ENCODE results near the gene CTTN. TPM values are rescaled to one million over a fixed set of nuclear protein-coding genes. Genes with fewer than 3 reads are reported as not detected.
A peak's percentile ranks its signal among the peaks of the same experiment; 100 is the strongest.

Gene CTTN
- total RNA-seq, 4 donors from 2014 or later, result 261 to 536 (median 402) TPM

DNA sequence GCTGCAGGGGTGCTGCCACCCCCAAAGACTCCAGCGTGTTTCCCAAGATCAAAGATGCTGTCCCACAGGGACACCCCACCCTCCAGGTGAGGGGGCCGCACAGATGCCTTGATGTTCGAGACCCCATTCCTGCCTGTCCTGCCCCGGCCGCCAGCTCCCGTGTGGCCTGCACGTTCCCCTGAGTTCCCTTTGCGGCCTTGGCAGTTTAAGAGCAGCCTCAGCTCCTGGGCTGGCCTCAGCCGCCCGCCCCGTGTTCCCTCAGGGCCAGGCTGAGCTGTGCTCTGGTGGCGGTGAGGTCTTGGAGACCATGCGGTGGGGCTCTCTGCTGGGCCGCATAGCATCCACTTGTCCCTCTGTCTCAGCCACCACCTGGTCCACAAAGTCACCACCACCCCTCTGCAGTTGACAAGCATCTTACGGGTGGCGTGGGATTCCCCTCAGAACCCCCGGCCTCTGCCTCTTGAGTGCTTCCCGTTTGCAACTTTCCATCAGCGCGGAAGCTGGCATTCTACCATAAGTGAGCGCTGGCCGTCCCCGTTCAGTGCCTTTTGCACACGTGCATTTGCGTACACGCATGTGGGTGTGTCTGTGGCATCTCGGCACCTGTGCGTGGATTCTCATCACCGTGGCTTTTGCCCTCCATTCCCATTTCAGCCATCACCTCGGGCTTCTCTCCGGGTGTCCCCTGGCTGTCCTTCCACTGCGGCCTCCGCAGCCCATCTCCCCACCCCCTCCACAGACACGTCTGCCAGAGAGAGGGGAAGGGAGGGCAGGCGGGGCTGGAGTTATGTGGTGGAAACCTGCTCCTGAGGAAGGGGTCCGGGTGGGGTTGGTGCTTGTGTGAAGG, 35.9 kb downstream of the CTTN start:
- no peak for TF ChIP-seq POLR2A (IDR thresholded peaks at IDR 0.05)
- TF ChIP-seq, protein P1, sequence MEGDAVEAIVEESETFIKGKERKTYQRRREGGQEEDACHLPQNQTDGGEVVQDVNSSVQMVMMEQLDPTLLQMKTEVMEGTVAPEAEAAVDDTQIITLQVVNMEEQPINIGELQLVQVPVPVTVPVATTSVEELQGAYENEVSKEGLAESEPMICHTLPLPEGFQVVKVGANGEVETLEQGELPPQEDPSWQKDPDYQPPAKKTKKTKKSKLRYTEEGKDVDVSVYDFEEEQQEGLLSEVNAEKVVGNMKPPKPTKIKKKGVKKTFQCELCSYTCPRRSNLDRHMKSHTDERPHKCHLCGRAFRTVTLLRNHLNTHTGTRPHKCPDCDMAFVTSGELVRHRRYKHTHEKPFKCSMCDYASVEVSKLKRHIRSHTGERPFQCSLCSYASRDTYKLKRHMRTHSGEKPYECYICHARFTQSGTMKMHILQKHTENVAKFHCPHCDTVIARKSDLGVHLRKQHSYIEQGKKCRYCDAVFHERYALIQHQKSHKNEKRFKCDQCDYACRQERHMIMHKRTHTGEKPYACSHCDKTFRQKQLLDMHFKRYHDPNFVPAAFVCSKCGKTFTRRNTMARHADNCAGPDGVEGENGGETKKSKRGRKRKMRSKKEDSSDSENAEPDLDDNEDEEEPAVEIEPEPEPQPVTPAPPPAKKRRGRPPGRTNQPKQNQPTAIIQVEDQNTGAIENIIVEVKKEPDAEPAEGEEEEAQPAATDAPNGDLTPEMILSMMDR (IDR thresholded peaks at IDR 0.05), result no peak
- Histone ChIP-seq H3K36me3 (peaks cover 0 to 78% (median 0%) of the 10 kb centered on the region in 3 donors), H3K27me3 (no peaks in the 10 kb centered on the region), H3K4me1 (no peaks in the 10 kb centered on the region), H3K9me3 (no peaks in the 10 kb centered on the region), H3K4me3 (no peak overlapping the region), H3K27ac (no peak overlapping the region)
- DNase-seq, result peak in 1 of 3 donors; percentile 41

DNA sequence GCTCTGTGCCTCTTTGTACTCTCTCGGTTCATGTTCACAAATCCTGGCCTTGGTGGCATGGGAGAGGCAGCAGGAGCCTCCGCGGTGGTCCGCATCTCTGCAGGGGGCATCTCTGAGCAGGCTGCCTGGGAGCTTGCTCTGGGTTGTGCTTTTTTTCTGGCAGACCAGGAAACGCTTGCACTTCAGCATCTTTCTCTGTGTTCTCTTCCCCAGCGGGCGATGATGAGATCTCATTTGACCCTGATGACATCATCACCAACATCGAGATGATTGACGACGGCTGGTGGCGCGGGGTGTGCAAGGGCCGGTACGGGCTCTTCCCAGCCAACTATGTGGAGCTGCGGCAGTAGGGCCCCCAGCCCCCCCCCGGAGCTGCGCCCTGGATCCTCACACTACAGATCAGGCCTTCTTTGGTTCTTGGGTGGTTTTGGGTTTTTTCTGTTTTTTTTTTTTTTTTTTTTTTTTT, 36.5 kb downstream of the CTTN start:
- no peak overlapping the region for H3K4me3 ChIP-seq
- no peaks in the 10 kb centered on the region for H3K9me3 ChIP-seq
- H3K27me3 ChIP-seq, result no peaks in the 10 kb centered on the region
- DNase-seq, result no peak
- H3K4me1 ChIP-seq, result no peaks in the 10 kb centered on the region
- H3K36me3 ChIP-seq, result peaks cover 0 to 71% (median 0%) of the 10 kb centered on the region in 3 donors
- TF ChIP-seq POLR2A (IDR thresholded peaks at IDR 0.05), result no peak
- TF ChIP-seq, protein P1 (IDR thresholded peaks at IDR 0.05), result no peak
- H3K27ac ChIP-seq, result no peak overlapping the region

DNA sequence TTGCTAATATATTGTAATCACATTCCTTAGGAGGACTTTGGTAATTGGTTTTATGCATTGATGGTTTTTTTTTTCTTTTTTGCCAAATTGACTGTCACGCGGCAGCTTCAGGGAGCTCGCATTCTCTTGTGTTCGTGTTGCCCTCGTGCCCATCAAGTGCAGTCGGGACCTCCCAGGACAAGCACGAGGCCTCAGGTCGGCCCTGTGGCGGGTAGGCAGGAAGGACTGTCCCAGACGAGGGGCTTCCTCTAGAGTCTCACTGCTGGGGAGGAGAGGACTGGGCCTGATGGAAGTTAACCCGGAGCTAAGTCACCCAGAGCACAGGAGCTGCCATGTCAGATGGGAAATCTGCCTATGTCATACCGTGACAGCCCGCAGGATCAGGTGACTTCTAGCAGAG, 37.0 kb downstream of the CTTN start:
- H3K4me1 ChIP-seq, result no peaks in the 10 kb centered on the region
- TF ChIP-seq, protein P1 (IDR thresholded peaks at IDR 0.05), result no peak
- TF ChIP-seq POLR2A (IDR thresholded peaks at IDR 0.05), result no peak
- H3K9me3 ChIP-seq, result no peaks in the 10 kb centered on the region
- H3K36me3 ChIP-seq, result peaks cover 0 to 66% (median 0%) of the 10 kb centered on the region in 3 donors
- no peaks in the 10 kb centered on the region for H3K27me3 ChIP-seq
- H3K4me3 ChIP-seq, result no peak overlapping the region
- no peak overlapping the region for H3K27ac ChIP-seq
- no peak for DNase-seq

DNA sequence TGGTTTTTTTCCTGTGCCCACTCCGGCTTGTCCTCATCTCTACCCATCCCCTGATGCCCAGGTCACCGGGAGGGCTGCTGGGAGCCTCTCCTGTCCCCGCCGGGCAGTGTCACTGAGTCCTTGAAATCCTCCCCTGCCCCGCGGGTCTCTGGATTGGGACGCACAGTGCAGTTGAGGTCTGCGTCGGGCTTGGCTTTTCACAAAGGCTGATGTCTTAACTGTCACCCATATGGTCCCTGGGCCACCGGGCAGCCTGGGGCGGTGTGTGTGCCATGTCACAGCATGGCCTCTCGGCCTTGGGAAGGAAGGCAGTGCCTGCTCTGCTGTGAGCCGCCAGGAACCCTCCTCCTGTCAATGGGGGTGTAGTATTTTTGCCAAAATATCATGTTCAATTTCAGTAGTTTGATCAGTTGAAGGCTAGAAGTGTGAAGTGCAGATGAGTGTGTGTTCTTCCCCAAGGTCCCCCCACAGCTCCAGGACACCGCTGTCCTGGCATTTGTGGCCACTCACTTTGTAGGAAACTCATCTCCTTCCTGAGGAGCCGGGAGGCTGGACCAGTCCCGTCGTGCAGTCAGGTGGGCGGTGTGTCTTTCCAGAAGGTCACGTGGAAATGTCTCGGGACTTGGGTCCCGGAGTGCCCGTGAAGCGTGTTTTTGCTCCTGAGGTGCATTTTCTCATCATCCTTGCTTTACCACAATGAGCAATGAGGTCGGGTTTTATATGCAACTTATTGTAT, 37.6 kb downstream of the CTTN start:
- no peaks in the 10 kb centered on the region for H3K9me3 ChIP-seq
- H3K4me1 ChIP-seq, result no peaks in the 10 kb centered on the region
- peaks cover 0 to 61% (median 0%) of the 10 kb centered on the region in 3 donors for H3K36me3 ChIP-seq
- DNase-seq, result no peak
- no peak for TF ChIP-seq POLR2A (IDR thresholded peaks at IDR 0.05)
- TF ChIP-seq, protein P1 (IDR thresholded peaks at IDR 0.05), result no peak
- H3K27me3 ChIP-seq, result no peaks in the 10 kb centered on the region
- no peak overlapping the region for H3K27ac ChIP-seq
- no peak overlapping the region for H3K4me3 ChIP-seq

DNA sequence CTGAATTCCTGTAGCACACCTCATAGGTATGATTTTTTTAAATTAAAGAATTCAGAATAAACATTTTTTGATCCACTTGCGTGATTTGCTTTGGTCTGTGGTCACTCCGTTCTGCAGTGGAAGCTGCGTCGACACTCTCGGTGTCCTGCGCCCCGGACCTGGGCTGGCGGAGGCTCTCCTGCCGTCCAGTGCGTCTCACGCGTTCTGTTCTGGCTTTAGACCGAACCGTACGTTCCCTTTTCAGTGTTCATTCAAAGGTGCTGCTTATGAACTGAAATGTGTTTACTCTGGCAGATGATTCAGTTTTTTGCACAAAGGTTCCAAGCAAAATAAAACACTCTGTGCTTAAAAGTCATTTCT, 38.2 kb downstream of the CTTN start:
- no peak for TF ChIP-seq POLR2A (IDR thresholded peaks at IDR 0.05)
- TF ChIP-seq, protein P1 (IDR thresholded peaks at IDR 0.05), result no peak
- no peaks in the 10 kb centered on the region for H3K9me3 ChIP-seq
- no peak for DNase-seq
- H3K4me1 ChIP-seq, result no peaks in the 10 kb centered on the region
- peaks cover 0 to 55% (median 0%) of the 10 kb centered on the region in 3 donors for H3K36me3 ChIP-seq
- no peak overlapping the region for H3K4me3 ChIP-seq
- no peak overlapping the region for H3K27ac ChIP-seq
- H3K27me3 ChIP-seq, result no peaks in the 10 kb centered on the region

All from Peyer's patch (tissue), 4 donors.